ENCODE results near the gene SKIC2.

SKIC2 gene

GRCh38 chr6:31965700-31966099, 6.7 kb downstream of the SKIC2 start:
- no peaks in the 10 kb centered on the region for H3F3A ChIP-seq (ENCODE audit: insufficient read depth, low read length)

GRCh38 chr6:31966506-31966905, 7.5 kb downstream of the SKIC2 start:
- H2AFZ ChIP-seq (ENCODE audit: low read length) = no peak overlapping the region
- H3K9me3 ChIP-seq (ENCODE audit: low read length) = no peaks in the 10 kb centered on the region
- H3K79me2 ChIP-seq (ENCODE audit: insufficient read depth, low read length) = no peaks in the 10 kb centered on the region
- no peaks in the 10 kb centered on the region for H4K20me1 ChIP-seq (ENCODE audit: insufficient read depth, low read length)
- TF ChIP-seq EZH2 (IDR thresholded peaks at IDR 0.05; ENCODE audit: borderline replicate concordance, low read length) (no peak), CTCF (IDR thresholded peaks at IDR 0.05; ENCODE audit: low read length) (no peak)
- no peaks in the 10 kb centered on the region for H3K27me3 ChIP-seq (ENCODE audit: insufficient read depth, low read length)
- H3K4me3 ChIP-seq (ENCODE audit: low read depth, low read length, poor library complexity, severe bottlenecking) = no peak overlapping the region
- H3K4me1 ChIP-seq (ENCODE audit: insufficient read depth, low read length, severe bottlenecking) = peaks cover 21% of the 10 kb centered on the region
- no peak overlapping the region for H3K4me2 ChIP-seq (ENCODE audit: low read length)
- H3K9me2 ChIP-seq (ENCODE audit: low read depth, low read length) = no peaks in the 10 kb centered on the region
- H3K27ac ChIP-seq (ENCODE audit: low read depth, low read length, poor library complexity, severe bottlenecking) = no peak overlapping the region
- H3K9ac ChIP-seq (ENCODE audit: low read length) = no peak overlapping the region
- H3F3A ChIP-seq (ENCODE audit: insufficient read depth, low read length) = no peaks in the 10 kb centered on the region
- peaks cover 90% of the 10 kb centered on the region for H3K36me3 ChIP-seq (ENCODE audit: insufficient read depth, low read length)

More at GRCh38 chr6:31965700-31966099, 6.7 kb downstream of the SKIC2 start:
- TF ChIP-seq EZH2 (IDR thresholded peaks at IDR 0.05; ENCODE audit: borderline replicate concordance, low read length) = no peak
- TF ChIP-seq CTCF (IDR thresholded peaks at IDR 0.05; ENCODE audit: low read length) = no peak
- H3K36me3 ChIP-seq (ENCODE audit: insufficient read depth, low read length) = peaks cover 98% of the 10 kb centered on the region
- no peak overlapping the region for H2AFZ ChIP-seq (ENCODE audit: low read length)
- no peaks in the 10 kb centered on the region for H3K9me2 ChIP-seq (ENCODE audit: low read depth, low read length)
- H3K4me3 ChIP-seq (ENCODE audit: low read depth, low read length, poor library complexity, severe bottlenecking) = no peak overlapping the region
- H3K27me3 ChIP-seq (ENCODE audit: insufficient read depth, low read length) = no peaks in the 10 kb centered on the region
- H3K9ac ChIP-seq (ENCODE audit: low read length) = no peak overlapping the region
- peaks cover 12% of the 10 kb centered on the region for H3K4me1 ChIP-seq (ENCODE audit: insufficient read depth, low read length, severe bottlenecking)
- H3K4me2 ChIP-seq (ENCODE audit: low read length) = no peak overlapping the region
- no peaks in the 10 kb centered on the region for H3K79me2 ChIP-seq (ENCODE audit: insufficient read depth, low read length)
- H4K20me1 ChIP-seq (ENCODE audit: insufficient read depth, low read length) = no peaks in the 10 kb centered on the region
- no peak overlapping the region for H3K27ac ChIP-seq (ENCODE audit: low read depth, low read length, poor library complexity, severe bottlenecking)
- no peaks in the 10 kb centered on the region for H3K9me3 ChIP-seq (ENCODE audit: low read length)

- H2AFZ ChIP-seq (ENCODE audit: low read length) = no peak overlapping the region
- H3K27ac ChIP-seq (ENCODE audit: low read depth, low read length, poor library complexity, severe bottlenecking) = no peak overlapping the region
- no peaks in the 10 kb centered on the region for H3F3A ChIP-seq (ENCODE audit: insufficient read depth, low read length)
- H3K4me2 ChIP-seq (ENCODE audit: low read length) = no peak overlapping the region
- no peak overlapping the region for H3K9ac ChIP-seq (ENCODE audit: low read length)
- H3K9me2 ChIP-seq (ENCODE audit: low read depth, low read length) = no peaks in the 10 kb centered on the region
- TF ChIP-seq CTCF (IDR thresholded peaks at IDR 0.05; ENCODE audit: low read length) (no peak), EZH2 (IDR thresholded peaks at IDR 0.05; ENCODE audit: borderline replicate concordance, low read length) (no peak)
- peaks cover 82% of the 10 kb centered on the region for H3K36me3 ChIP-seq (ENCODE audit: insufficient read depth, low read length)
- H3K79me2 ChIP-seq (ENCODE audit: insufficient read depth, low read length) = no peaks in the 10 kb centered on the region
- H3K4me3 ChIP-seq (ENCODE audit: low read depth, low read length, poor library complexity, severe bottlenecking) = no peak overlapping the region
- H3K27me3 ChIP-seq (ENCODE audit: insufficient read depth, low read length) = no peaks in the 10 kb centered on the region
- no peaks in the 10 kb centered on the region for H3K9me3 ChIP-seq (ENCODE audit: low read length)
- H3K4me1 ChIP-seq (ENCODE audit: insufficient read depth, low read length, severe bottlenecking) = peaks cover 23% of the 10 kb centered on the region
- no peaks in the 10 kb centered on the region for H4K20me1 ChIP-seq (ENCODE audit: insufficient read depth, low read length)
These were observed 8.3 kb downstream of the SKIC2 start for GRCh38 chr6:31966997-31967925.
